ENCODE data around the gene IFT43.

GRCh38 chr14:76129851-76130576, 144.5 kb downstream of the IFT43 start:
- TF ChIP-seq CREB1 (CRISPR knock-in tag; IDR thresholded peaks at IDR 0.05), result no peak
- TF ChIP-seq CTCF (IDR thresholded peaks at IDR 0.05), result no peak
- no peak for TF ChIP-seq RORB (CRISPR knock-in tag; IDR thresholded peaks at IDR 0.05)
- no peak for TF ChIP-seq ZNF671 (CRISPR knock-in tag; IDR thresholded peaks at IDR 0.05)
- no peak for TF ChIP-seq ZNF512 (CRISPR knock-in tag; IDR thresholded peaks at IDR 0.05; ENCODE audit: borderline replicate concordance)
- TF ChIP-seq USF2 (CRISPR knock-in tag; IDR thresholded peaks at IDR 0.05), result no peak
- TF ChIP-seq GTF2I (CRISPR knock-in tag; conservative IDR thresholded peaks at IDR 0.05), result no peak
- no peak for TF ChIP-seq ZNF138 (CRISPR knock-in tag; conservative IDR thresholded peaks at IDR 0.05)
- TF ChIP-seq CDX4 (CRISPR knock-in tag; IDR thresholded peaks at IDR 0.05; ENCODE audit: borderline replicate concordance), result no peak
- no peak for TF ChIP-seq ELF4 (CRISPR knock-in tag; IDR thresholded peaks at IDR 0.05; ENCODE audit: low read depth)
- no peak for TF ChIP-seq MXD4 (CRISPR knock-in tag; IDR thresholded peaks at IDR 0.05; ENCODE audit: borderline replicate concordance)
- TF ChIP-seq HMGXB4 (CRISPR knock-in tag; IDR thresholded peaks at IDR 0.05), result no peak
- TF ChIP-seq SMAD4 (CRISPR knock-in tag; IDR thresholded peaks at IDR 0.05), result no peak
